Naive B cell (primary cell): Measurements from ENCODE around the gene COL23A1. TPM values are rescaled to one million over a fixed set of nuclear protein-coding genes. Genes with fewer than 3 reads are reported as not detected.

ENCODE experiments used
- ATAC-seq, 2 donors: fragments of 150-1000 bp; cut with Tn5 transposase; 2 replicates each; pipeline ENCODE4 v1.10.0; 2021; ENCODE audit warnings: low read depth in 2 of 2, mild to moderate bottlenecking in 2 of 2, moderate library complexity in 2 of 2
- DNase-seq: peaks from one replicate; pipeline ENCODE4 v3.0.0; 2022
- H3K27ac Mint-ChIP-seq, 6 donors: one replicate each; pipeline ENCODE4 v1.8.0; 2020 to 2022; ENCODE audit warnings: mild to moderate bottlenecking in 6 of 6, mixed read lengths in 6 of 6, moderate library complexity in 5 of 6, inconsistent platforms in 2 of 6
- H3K27me3 Mint-ChIP-seq, 3 donors: one replicate each; pipeline ENCODE4 v1.8.0; 2021 to 2022; ENCODE audit warnings: mixed read lengths in 3 of 3, mild to moderate bottlenecking in 1 of 3
- H3K36me3 Mint-ChIP-seq, 2 donors: one replicate each; pipeline ENCODE4 v1.8.0; 2020 to 2022; ENCODE audit warnings: mixed read lengths in 2 of 2, inconsistent platforms in 1 of 2, mild to moderate bottlenecking in 1 of 2
- H3K4me1 Mint-ChIP-seq, 3 donors: one replicate each; pipeline ENCODE4 v1.8.0; 2020 to 2022; ENCODE audit warnings: mixed read lengths in 3 of 3, inconsistent platforms in 1 of 3, mild to moderate bottlenecking in 1 of 3, moderate library complexity in 1 of 3
- H3K4me3 Mint-ChIP-seq, 8 donors: one replicate each; pipeline ENCODE4 v1.8.0; 2020 to 2022; ENCODE audit warnings: mild to moderate bottlenecking in 8 of 8, mixed read lengths in 8 of 8, moderate library complexity in 8 of 8, inconsistent platforms in 2 of 8
- H3K9me3 Mint-ChIP-seq, 7 donors: one replicate each; pipeline ENCODE4 v1.8.0; 2020 to 2022; ENCODE audit warnings: mixed read lengths in 7 of 7, mild to moderate bottlenecking in 5 of 7, inconsistent platforms in 2 of 7, moderate library complexity in 1 of 7
- polyA plus RNA-seq, 6 donors: library from polyadenylated mRNA; unstranded; fragments of 300-500 nt; fragmentation: Illumina TruSeq; gene quantifications; one replicate each; pipeline ENCODE4 v1.2.3, GENCODE V29; 2021; ENCODE audit warnings: low read depth in 6 of 6

COL23A1 gene
- polyA plus RNA-seq, 6 donors from 2014 or later: 0.16 TPM; not detected in 5

- DNase-seq (no peak), ATAC-seq (no peak)
- H3K27me3 Mint-ChIP-seq: peaks cover 5 to 7% (median 6%) of the 10 kb centered on the region in 3 donors
- H3K36me3 Mint-ChIP-seq: no peaks in the 10 kb centered on the region
- no peaks in the 10 kb centered on the region for H3K9me3 Mint-ChIP-seq
- H3K4me1 Mint-ChIP-seq: no peaks in the 10 kb centered on the region
- H3K4me3 Mint-ChIP-seq: no peak overlapping the region
- no peak overlapping the region for H3K27ac Mint-ChIP-seq
These were observed 135.2 kb downstream of the COL23A1 start for GRCh38 chr5:178454821-178455479.

- DNase-seq (no peak), ATAC-seq (no peak)
- H3K4me1 Mint-ChIP-seq: no peaks in the 10 kb centered on the region
- H3K27me3 Mint-ChIP-seq: peaks cover 10 to 12% (median 11%) of the 10 kb centered on the region in 3 donors
- peak overlapping the region in 1 of 6 donors; percentile 15 for H3K27ac Mint-ChIP-seq
- no peaks in the 10 kb centered on the region for H3K9me3 Mint-ChIP-seq
- H3K36me3 Mint-ChIP-seq: no peaks in the 10 kb centered on the region
- no peak overlapping the region for H3K4me3 Mint-ChIP-seq
These were observed 135.9 kb downstream of the COL23A1 start for GRCh38 chr5:178454303-178454702.

DNA sequence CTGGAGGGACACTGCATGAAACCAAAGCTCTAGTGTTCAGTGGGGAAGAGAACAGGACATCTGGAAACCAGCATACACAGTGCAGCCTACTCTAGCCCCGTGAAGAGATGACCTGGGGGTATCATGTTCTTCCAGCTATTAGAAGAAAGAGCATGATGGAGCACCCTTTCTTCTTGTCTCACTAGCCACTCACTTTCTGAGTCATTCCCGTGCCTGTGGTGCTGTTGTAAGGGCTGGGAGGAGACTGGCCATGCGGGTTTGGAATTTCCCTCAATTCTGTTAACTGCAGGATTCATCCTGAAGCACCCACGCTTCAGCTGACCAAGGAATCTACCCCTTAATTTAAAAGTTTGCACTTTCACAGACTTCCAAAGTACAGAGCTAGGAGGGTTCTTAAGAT, 137.0 kb downstream of the COL23A1 start:
- H3K4me1 Mint-ChIP-seq: no peaks in the 10 kb centered on the region
- DNase-seq (no peak), ATAC-seq (no peak)

GRCh38 chr5:178450121-178451028, 139.8 kb downstream of the COL23A1 start:
- H3K27me3 Mint-ChIP-seq: peaks cover 14 to 20% (median 19%) of the 10 kb centered on the region in 3 donors
- H3K9me3 Mint-ChIP-seq: peaks cover 0 to 2% (median 0%) of the 10 kb centered on the region in 7 donors
- H3K27ac Mint-ChIP-seq: no peak overlapping the region
- no peak for ATAC-seq
- H3K36me3 Mint-ChIP-seq: no peaks in the 10 kb centered on the region
- H3K4me1 Mint-ChIP-seq: no peaks in the 10 kb centered on the region
- H3K4me3 Mint-ChIP-seq: no peak overlapping the region
- no peak for DNase-seq

More for the DNA sequence above, 137.0 kb downstream of the COL23A1 start:
- no peaks in the 10 kb centered on the region for H3K36me3 Mint-ChIP-seq
- H3K4me3 Mint-ChIP-seq: no peak overlapping the region
- no peak overlapping the region for H3K27ac Mint-ChIP-seq
- H3K27me3 Mint-ChIP-seq: peaks cover 11 to 14% (median 11%) of the 10 kb centered on the region in 3 donors
- H3K9me3 Mint-ChIP-seq: no peaks in the 10 kb centered on the region

- no peak for ATAC-seq
- no peaks in the 10 kb centered on the region for H3K4me1 Mint-ChIP-seq
- no peak overlapping the region for H3K4me3 Mint-ChIP-seq
- H3K36me3 Mint-ChIP-seq: no peaks in the 10 kb centered on the region
- DNase-seq: no peak
- H3K9me3 Mint-ChIP-seq: peaks cover 0 to 2% (median 0%) of the 10 kb centered on the region in 7 donors
- peak overlapping the region in 2 of 6 donors; percentile 69 to 76 for H3K27ac Mint-ChIP-seq
- H3K27me3 Mint-ChIP-seq: peaks cover 14 to 20% (median 19%) of the 10 kb centered on the region in 3 donors
These were observed 140.8 kb downstream of the COL23A1 start for GRCh38 chr5:178449163-178450070.

DNA sequence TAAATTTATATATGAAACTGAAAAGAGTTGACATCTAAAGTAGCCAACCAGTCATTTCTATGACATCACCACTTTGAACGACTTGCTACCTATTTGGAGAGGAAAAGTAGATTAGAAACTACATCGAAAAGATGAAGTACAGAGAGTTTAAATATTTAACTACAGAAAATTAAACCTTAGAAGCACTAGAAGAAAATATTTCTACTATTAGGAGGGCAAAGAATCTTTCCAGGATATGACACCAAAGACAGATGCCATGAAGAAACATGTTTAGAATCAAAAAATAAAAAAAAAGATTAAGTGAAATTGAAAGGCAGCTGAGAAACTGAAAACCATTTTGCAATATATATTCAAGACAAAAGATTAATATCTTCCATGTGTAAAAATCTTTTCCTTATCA, 144.7 kb downstream of the COL23A1 start:
- Mint-ChIP-seq H3K27me3 (peaks cover 10 to 20% (median 18%) of the 10 kb centered on the region in 3 donors), H3K27ac (no peak overlapping the region), H3K4me3 (no peak overlapping the region), H3K9me3 (peaks cover 0 to 2% (median 0%) of the 10 kb centered on the region in 7 donors), H3K4me1 (peaks cover 5 to 16% (median 13%) of the 10 kb centered on the region in 3 donors), H3K36me3 (no peaks in the 10 kb centered on the region)
- DNase-seq (no peak), ATAC-seq (no peak)

DNA sequence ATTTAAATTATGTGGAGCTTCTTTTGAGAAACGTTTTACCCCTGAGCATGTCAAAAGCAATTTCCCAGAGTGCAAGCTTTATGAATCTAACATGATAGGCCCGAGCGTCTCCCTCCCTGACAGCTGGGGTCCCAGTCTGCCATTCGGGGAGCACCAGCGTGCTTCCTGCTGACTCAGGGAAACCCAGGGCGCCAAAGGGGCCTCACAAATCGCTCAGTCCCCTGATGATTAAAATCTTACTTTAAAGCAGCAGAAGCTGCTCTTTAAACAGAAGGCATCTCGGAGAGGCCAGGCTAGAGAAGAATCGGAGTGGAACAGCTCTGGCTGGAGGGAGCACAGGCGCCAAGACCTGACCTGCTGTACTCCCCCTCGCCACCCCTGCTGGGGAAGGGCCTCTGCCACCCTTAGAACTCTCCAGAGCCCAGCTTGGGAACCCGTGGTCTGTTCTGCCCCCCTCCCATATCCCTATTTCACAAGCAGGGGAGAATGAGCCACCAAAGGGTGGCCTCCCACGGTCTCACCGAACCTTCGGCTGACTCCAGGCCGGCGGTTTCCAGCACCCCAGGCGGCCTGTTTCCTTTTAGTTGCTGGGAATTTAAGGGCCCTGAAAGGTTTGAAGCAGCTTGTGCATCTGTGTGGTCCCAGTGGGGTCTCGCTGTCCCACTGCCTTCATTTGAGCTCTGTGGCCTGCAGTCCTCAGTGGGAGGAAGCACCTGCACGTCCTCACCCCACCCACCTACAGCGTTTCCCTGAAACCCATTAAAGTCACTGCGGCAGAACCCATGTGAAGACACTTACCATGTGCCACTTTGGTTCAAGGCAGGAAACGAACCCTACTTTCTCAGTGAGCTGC, 147.6 kb downstream of the COL23A1 start:
- Mint-ChIP-seq H3K27ac (peak overlapping the region; percentile 7 to 95 (median 58)), H3K4me3 (peak overlapping the region in 7 of 8 donors; percentile 35 to 83 (median 65))
- DNase-seq: no peak

GRCh38 chr5:178441486-178442270, 148.5 kb downstream of the COL23A1 start:
- DNase-seq (no peak), ATAC-seq (no peak)
- Mint-ChIP-seq H3K9me3 (peaks cover 0 to 2% (median 0%) of the 10 kb centered on the region in 7 donors), H3K27ac (no peak overlapping the region), H3K36me3 (no peaks in the 10 kb centered on the region), H3K27me3 (no peaks in the 10 kb centered on the region), H3K4me1 (peaks cover 5 to 16% (median 13%) of the 10 kb centered on the region in 3 donors), H3K4me3 (peak overlapping the region in 1 of 8 donors; percentile 37)

More for the DNA sequence above, 147.6 kb downstream of the COL23A1 start:
- Mint-ChIP-seq H3K9me3 (peaks cover 0 to 2% (median 0%) of the 10 kb centered on the region in 7 donors), H3K27me3 (peaks cover 4 to 5% (median 4%) of the 10 kb centered on the region in 3 donors), H3K4me1 (peaks cover 5 to 16% (median 13%) of the 10 kb centered on the region in 3 donors), H3K36me3 (no peaks in the 10 kb centered on the region)
- ATAC-seq: peak; percentile 53

DNA sequence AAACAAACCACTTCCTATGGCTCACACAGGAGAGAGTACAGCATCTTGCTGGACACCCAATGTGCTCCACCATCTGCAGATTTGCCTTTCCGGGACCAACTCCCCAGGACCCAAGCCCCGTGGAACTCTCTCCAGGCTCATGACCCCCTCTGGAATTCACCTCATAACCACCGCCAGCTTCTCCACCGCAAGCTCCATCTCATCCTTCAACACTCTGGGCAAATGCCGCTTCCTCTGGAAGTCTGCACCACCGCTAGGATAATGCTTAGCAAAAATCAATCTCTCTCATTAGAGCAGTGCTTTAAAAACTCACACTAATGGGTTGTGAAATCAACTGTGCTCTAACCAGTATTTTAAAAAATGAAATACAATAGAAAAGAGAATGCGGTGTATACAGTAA, 150.0 kb downstream of the COL23A1 start:
- no peaks in the 10 kb centered on the region for H3K36me3 Mint-ChIP-seq
- peaks cover 7 to 16% (median 13%) of the 10 kb centered on the region in 3 donors for H3K4me1 Mint-ChIP-seq
- DNase-seq: no peak
- no peak overlapping the region for H3K27ac Mint-ChIP-seq
- no peaks in the 10 kb centered on the region for H3K27me3 Mint-ChIP-seq
- H3K4me3 Mint-ChIP-seq: no peak overlapping the region
- H3K9me3 Mint-ChIP-seq: no peaks in the 10 kb centered on the region
- ATAC-seq: no peak

- no peak for ATAC-seq
- H3K9me3 Mint-ChIP-seq: no peaks in the 10 kb centered on the region
- no peaks in the 10 kb centered on the region for H3K36me3 Mint-ChIP-seq
- peaks cover 7 to 16% (median 13%) of the 10 kb centered on the region in 3 donors for H3K4me1 Mint-ChIP-seq
- H3K4me3 Mint-ChIP-seq: no peak overlapping the region
- H3K27me3 Mint-ChIP-seq: no peaks in the 10 kb centered on the region
- peak overlapping the region in 1 of 6 donors; percentile 37 for H3K27ac Mint-ChIP-seq
- DNase-seq: no peak
These were observed 150.6 kb downstream of the COL23A1 start for GRCh38 chr5:178439493-178440180.

GRCh38 chr5:178438796-178439195, 151.4 kb downstream of the COL23A1 start:
- Mint-ChIP-seq H3K4me1 (peaks cover 7 to 16% (median 13%) of the 10 kb centered on the region in 3 donors), H3K27ac (no peak overlapping the region), H3K4me3 (no peak overlapping the region), H3K27me3 (no peaks in the 10 kb centered on the region), H3K9me3 (no peaks in the 10 kb centered on the region), H3K36me3 (no peaks in the 10 kb centered on the region)
- no peak for ATAC-seq
- no peak for DNase-seq
